Measurements from ENCODE around the gene PUS7L. TPM values are rescaled to one million over a fixed set of nuclear protein-coding genes. Genes with fewer than 3 reads are reported as not detected.

Gene PUS7L
- total and polyA plus RNA-seq, 8 donors: 10.1 to 20.3 (median 14.0) TPM

DNA sequence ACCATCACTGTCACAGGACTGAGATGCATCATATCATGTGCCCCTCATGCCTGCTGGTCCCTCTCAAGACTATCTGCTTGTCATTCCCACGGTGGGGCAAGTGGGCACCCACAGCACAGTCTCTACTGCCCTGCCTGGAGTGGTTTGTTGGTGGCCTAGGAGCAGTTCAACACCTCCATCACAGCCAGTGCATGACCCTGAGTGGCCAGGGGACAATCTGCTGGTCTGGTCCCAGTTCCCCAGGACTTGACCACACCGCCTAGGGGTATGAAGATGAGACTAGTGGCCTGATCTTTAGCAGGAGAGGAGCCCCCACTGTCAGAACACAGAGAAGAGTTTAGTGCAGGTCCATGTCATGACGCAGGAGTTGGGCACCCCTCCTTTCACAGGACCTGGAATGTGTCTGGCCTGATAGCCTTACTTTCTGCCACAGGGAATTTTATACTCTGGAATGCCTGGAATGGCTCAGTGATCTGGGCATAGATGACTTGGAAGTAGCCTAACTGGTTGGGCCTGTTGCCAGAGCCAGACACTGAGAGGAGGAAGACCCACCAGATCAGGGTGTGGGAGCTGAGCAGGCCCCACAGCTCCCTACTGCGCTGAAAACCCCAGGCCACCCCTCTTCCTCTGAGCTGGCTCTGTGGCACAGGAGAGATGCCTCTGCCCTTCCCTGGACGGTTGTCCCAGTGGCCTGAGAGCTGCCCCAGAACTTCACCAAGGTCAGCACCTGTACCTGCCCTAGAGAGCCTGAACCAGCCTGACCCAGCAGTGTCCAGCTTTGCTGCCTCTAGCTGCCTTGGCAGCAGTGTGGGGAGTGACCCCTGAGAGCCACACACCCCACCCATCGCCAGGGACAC, 83.3 kb downstream of the PUS7L start:
- ATAC-seq (no peak), DNase-seq (no peak)
- TF ChIP-seq, protein P1, sequence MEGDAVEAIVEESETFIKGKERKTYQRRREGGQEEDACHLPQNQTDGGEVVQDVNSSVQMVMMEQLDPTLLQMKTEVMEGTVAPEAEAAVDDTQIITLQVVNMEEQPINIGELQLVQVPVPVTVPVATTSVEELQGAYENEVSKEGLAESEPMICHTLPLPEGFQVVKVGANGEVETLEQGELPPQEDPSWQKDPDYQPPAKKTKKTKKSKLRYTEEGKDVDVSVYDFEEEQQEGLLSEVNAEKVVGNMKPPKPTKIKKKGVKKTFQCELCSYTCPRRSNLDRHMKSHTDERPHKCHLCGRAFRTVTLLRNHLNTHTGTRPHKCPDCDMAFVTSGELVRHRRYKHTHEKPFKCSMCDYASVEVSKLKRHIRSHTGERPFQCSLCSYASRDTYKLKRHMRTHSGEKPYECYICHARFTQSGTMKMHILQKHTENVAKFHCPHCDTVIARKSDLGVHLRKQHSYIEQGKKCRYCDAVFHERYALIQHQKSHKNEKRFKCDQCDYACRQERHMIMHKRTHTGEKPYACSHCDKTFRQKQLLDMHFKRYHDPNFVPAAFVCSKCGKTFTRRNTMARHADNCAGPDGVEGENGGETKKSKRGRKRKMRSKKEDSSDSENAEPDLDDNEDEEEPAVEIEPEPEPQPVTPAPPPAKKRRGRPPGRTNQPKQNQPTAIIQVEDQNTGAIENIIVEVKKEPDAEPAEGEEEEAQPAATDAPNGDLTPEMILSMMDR (IDR thresholded peaks at IDR 0.05): no peak
- Histone ChIP-seq H3K4me1 (no peaks in the 10 kb centered on the region), H3K27ac (no peak overlapping the region), H3K27me3 (no peaks in the 10 kb centered on the region), H3K4me3 (no peak overlapping the region), H3K9me3 (no peaks in the 10 kb centered on the region), H3K36me3 (no peaks in the 10 kb centered on the region)
- intact Hi-C loops (cut with DNase I): no loop called here

- intact Hi-C loops (cut with DNase I): no loop called here
- no peaks in the 10 kb centered on the region for H3K9me3 ChIP-seq
- ATAC-seq (no peak), DNase-seq (no peak)
- no peaks in the 10 kb centered on the region for H3K4me1 ChIP-seq
- H3K4me3 ChIP-seq: no peak overlapping the region
- TF ChIP-seq, protein P1 (IDR thresholded peaks at IDR 0.05): no peak
- H3K27me3 ChIP-seq: no peaks in the 10 kb centered on the region
- H3K27ac ChIP-seq: no peak overlapping the region
- no peaks in the 10 kb centered on the region for H3K36me3 ChIP-seq
Measured at GRCh38 chr12:43669373-43669772, 89.2 kb downstream of the PUS7L start.

Other genes starting within 250 kb of the PUS7L start
- not detected for gene ADAMTS20, start 206.6 kb downstream of the PUS7L start, total RNA-seq
- under 1 TPM; 0.08 to 0.24 (median 0.16) TPM for gene ADAMTS20, start 206.6 kb downstream of the PUS7L start, polyA plus RNA-seq (ENCODE audit: insufficient read length in 6 of 6)
- 10 to 100 TPM; 14.3 to 28.4 TPM for gene IRAK4, start 161 bp upstream of the PUS7L start, total RNA-seq
- gene IRAK4, start 161 bp upstream of the PUS7L start, polyA plus RNA-seq (ENCODE audit: insufficient read length in 6 of 6): 10 to 100 TPM; 16.2 to 19.5 (median 18.6) TPM
- gene TWF1, start 47.5 kb upstream of the PUS7L start, total RNA-seq: 10 to 100 TPM; 71.3 to 75.9 TPM
- 10 to 100 TPM; 56.8 to 67.4 (median 63.9) TPM for gene TWF1, start 47.5 kb upstream of the PUS7L start, polyA plus RNA-seq (ENCODE audit: insufficient read length in 6 of 6)
- gene TMEM117, start 77.3 kb upstream of the PUS7L start, total RNA-seq: 1 to 10 TPM; 3.9 to 4.9 TPM
- gene TMEM117, start 77.3 kb upstream of the PUS7L start, polyA plus RNA-seq (ENCODE audit: insufficient read length in 6 of 6): 1 to 10 TPM; 6.0 to 7.9 (median 7.0) TPM

All from left lung (tissue), 10 donors.